Occipital lobe (tissue), 2 donors: ENCODE measurements around the gene ING5. TPM values are rescaled to one million over a fixed set of nuclear protein-coding genes. Genes with fewer than 3 reads are reported as not detected.
A peak's percentile ranks its signal among the peaks of the same experiment; 100 is the strongest.

Source experiments
- DNase-seq: peaks from one replicate; lab custom pipeline; 2025; lab: John Stamatoyannopoulos, UW
- total RNA-seq: library from RNA; depleted of rRNA; stranded (reverse); fragments of >200 nt; gene quantifications from one replicate; pipeline ENCODE4 v1.2.3, GENCODE V29; 2014

Gene ING5
- total RNA-seq, 1 donor from 2014 or later, result 23.4 TPM

- DNase-seq, result no peak
Measured at GRCh38 chr2:241672243-241673188, 29.3 kb upstream of the ING5 start.

GRCh38 chr2:241673189-241673663 is 28.6 kb upstream of the ING5 start:
- DNase-seq, result no peak

GRCh38 chr2:241673797-241674725 is 27.8 kb upstream of the ING5 start:
- peak; percentile 15 for DNase-seq

GRCh38 chr2:241675885-241676284 is 26.0 kb upstream of the ING5 start:
- DNase-seq, result no peak

- DNase-seq, result no peak
Measured at GRCh38 chr2:241676665-241677064, 25.2 kb upstream of the ING5 start.

- DNase-seq, result no peak
Measured at GRCh38 chr2:241677392-241677791, 24.4 kb upstream of the ING5 start.

- no peak for DNase-seq
Measured at GRCh38 chr2:241678307-241678706, 23.5 kb upstream of the ING5 start.

- no peak for DNase-seq
Measured at GRCh38 chr2:241678784-241679540, 22.9 kb upstream of the ING5 start.

- no peak for DNase-seq
Measured at GRCh38 chr2:241680044-241680443, 21.8 kb upstream of the ING5 start.

- DNase-seq, result no peak
Measured at GRCh38 chr2:241680827-241681599, 20.8 kb upstream of the ING5 start.

GRCh38 chr2:241686324-241686649 is 15.6 kb upstream of the ING5 start:
- no peak for DNase-seq

GRCh38 chr2:241686650-241687425 is 15.0 kb upstream of the ING5 start, which contains the start of gene DTYMK:
TSS of gene DTYMK (minus strand) at chr2:241686815. CDS start at chr2:241686783, 32 bp downstream.
- peak; percentile 92 for DNase-seq

- no peak for DNase-seq
Measured at GRCh38 chr2:241689306-241689705, 12.5 kb upstream of the ING5 start.

- DNase-seq, result no peak
Measured at GRCh38 chr2:241690202-241690717, 11.6 kb upstream of the ING5 start.

GRCh38 chr2:241692448-241692847 is 9.4 kb upstream of the ING5 start:
- no peak for DNase-seq

- DNase-seq, result no peak
Measured at GRCh38 chr2:241695651-241696050, 6.2 kb upstream of the ING5 start.

- no peak for DNase-seq
Measured at GRCh38 chr2:241701149-241701398, 765 bp upstream of the ING5 start.

GRCh38 chr2:241702155-241703031 is 554 bp downstream of the ING5 start:
- DNase-seq, result peak; percentile 78
